GM18867 (cell line): Measurements from ENCODE around the gene TMTC4.
A peak's percentile ranks its signal among the peaks of the same experiment; 100 is the strongest.

Experiments used
- ATAC-seq: cut with Tn5 transposase; IDR thresholded peaks from one replicate; pipeline ENCODE4 v1.9.1; 2021; ENCODE audit warnings: mild to moderate bottlenecking, moderate library complexity; ENCODE audit not compliant: unreplicated experiment

The TMTC4 gene

DNA sequence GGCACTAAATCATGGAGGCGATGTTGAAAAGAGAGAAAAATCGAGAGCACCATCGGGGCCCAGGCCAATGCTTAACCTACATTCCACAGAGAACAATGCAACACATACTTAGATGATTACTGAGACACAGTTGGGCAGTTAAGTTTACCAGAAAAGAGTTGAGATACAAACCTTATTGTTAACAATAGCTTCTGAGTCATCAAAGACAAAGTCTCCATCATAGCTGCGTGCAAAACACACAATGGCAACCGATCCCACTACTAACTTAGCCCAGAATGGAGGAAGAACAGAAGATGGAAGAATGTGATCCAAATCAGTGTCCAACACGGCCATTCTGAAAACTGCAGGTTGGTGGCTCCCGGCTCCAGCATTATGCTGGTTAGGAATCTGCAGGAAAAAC is 6.2 kb downstream of the TMTC4 start:
- ATAC-seq, result no peak

DNA sequence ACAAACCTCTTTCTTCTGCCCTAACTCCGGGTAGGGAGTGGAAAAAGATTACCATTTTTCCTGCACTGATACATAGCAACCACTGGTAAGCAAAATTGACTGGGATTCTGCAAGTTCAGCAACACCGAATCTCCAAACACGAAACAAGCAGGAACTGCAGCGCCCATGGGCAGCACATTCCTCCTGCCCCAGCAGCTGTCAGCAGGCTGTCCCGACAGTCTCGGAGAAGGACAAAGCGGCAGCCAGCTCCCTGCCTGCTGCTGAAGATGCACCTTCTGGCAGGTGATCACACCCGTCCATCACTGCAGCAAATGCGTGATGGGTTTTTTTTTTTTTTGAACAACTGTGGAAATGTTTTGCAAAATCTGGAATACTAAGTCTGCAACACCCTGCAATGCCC is 6.7 kb downstream of the TMTC4 start:
- no peak for ATAC-seq

DNA sequence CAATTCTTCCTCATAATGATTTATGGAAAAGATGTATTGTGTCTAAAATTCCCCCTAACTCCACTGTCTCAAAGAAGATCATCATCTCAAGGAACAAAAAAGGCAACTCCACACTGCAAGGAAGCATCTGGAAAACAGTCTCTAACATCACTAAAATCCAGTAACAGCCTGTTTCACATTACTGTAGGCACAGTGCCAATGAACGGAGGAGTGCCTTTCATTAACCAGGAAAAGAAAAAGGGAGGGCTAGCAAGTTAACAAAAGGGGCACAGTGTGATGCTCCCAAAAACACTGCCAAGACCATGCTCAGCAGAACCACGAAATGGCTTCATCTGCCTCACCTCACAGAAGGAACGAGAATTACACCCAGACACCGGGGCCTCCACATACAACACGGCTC is 8.5 kb downstream of the TMTC4 start:
- ATAC-seq, result no peak

DNA sequence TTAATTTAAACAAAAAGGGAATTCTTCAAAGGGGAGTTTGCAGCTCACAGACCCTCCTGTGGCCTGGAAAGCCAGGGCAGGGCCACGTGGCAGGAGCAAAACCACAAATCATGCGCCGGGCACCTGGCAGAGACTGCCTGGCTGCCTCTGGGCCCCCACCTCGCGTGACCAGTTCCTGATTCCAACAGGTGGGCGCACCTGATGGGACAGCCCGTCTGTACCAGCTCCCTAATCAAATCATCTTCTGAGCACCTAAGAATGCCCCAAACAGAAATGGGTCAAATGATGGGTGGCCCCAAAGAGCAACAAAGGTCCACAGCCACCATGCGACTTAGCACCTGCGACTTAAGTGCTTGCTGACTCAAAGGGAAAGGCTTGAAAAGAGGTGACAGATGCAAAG is 9.2 kb downstream of the TMTC4 start:
- no peak for ATAC-seq

DNA sequence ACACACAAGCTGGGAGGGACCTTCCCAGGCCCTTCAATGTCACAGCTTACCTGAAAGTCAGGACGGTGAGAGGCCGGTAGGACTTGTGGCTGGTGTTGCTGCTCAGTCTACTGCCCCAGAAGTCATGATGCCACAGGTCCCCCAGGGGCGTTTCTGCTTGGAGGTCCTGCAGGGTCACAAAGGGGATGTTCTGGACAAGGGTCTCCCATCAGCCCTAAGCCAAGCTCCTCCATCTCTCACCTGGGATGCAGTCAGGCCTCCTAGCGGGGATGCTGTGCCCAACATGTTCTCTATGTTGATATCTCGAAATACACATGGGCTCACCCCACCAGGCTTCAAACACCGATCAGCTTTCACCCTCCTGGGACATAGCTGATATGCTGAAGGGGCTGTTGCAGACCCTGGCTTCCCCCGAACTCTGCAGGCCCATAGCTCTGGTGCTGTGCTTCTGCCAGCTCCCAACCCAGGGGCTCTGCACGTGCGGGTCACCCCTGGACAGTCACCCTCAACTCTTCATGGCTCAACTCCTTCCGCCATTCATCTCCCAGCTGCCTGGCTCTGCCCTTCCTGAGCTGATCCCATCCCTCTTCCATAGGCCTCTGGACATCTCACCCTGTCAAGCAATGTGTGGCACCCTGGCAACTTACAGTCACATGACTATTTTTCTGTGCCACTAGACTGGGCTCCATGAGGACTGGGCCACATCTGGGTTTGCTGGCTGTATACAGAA is 10.3 kb downstream of the TMTC4 start:
- ATAC-seq, result no peak

DNA sequence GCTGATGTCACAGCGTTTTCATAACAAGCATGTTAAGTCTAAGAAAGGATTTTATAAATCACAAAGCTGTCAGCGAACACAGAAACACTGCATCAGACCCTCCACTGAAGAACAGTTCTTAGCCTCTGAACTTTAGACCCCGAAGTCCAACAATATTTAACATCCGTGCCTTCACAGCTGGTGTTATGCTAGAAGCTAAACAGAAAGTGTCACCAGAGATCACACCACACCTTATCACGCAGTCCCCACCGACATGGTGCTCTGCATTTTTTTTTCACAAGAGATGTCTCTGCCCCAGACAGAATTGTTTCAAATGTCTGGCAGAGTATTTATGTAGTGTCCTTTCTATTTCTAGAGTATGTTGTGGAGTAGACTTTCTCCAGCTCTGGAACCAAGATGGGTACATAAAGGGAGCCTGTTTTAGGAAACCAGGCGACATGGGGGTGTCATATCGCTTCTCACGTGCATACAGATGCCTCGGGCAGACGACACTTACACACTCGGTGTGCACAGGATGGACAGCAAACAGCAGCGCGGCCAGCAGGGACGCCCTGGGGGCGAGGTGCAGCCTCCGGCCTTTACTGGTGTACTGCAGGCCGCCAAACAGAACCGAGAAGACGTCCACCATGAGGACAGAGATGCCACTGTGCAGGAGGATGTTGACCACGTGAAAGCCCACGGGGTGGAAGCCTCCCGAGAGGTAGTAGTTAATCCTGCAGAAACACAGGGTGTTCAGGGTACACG is 12.0 kb downstream of the TMTC4 start:
- no peak for ATAC-seq

DNA sequence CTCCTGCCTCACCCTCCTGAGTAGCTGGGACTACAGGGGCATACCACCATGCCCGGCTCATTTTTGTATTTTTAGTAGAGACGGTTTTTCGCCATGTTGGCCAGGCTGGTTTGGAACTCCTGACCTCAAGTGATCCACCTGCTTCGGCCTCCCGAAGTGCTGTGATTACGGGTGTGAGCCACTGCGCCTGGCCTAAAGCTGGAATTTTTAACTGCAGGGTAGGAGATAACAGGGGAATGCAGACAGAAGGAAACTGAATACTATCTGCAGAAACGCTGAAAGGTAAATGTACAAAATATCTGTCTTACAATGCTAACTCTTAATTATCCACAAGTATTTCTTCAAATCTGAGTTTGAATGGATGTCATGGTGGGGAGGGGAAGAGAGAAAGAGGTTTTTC is 13.8 kb downstream of the TMTC4 start:
- no peak for ATAC-seq

DNA sequence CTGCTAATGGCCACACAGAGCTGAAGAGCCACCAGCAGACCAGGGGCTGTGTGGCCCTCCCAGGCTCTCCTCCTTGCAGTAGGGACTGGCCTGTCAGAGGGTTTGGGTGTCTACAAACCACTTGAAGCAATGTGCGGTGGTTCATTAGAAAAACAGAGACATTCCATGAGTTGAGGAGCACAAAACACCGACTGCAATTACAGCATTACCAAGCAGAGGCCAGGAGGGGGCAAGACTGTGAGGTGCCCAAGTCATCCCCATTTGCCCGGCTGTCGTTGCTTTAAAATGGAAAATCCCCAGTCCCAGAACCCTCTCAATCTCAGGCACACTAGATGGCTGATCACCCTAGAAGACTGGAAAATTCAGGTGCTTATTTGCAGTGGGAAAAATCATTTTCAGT is 15.0 kb downstream of the TMTC4 start:
- no peak for ATAC-seq

DNA sequence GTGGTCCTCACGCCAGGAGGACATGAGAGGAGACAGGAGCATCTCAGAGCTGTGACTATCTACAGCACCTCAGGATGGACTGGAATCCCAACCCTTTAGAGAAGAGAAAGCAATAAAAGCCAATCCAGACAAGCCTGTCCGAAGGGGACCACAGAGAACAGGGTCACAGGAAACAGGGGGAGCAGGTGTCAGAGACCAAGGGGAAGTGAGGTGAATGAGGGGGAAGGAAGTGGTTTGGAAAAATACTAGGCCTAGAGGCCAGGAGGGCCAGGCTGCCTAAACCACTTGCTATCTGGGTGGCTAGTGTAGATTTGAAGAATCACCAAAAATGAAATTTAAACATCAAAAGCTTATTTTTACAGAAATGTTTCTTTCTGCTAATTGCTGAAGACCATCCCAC is 16.2 kb downstream of the TMTC4 start:
- peak; percentile 70 for ATAC-seq

DNA sequence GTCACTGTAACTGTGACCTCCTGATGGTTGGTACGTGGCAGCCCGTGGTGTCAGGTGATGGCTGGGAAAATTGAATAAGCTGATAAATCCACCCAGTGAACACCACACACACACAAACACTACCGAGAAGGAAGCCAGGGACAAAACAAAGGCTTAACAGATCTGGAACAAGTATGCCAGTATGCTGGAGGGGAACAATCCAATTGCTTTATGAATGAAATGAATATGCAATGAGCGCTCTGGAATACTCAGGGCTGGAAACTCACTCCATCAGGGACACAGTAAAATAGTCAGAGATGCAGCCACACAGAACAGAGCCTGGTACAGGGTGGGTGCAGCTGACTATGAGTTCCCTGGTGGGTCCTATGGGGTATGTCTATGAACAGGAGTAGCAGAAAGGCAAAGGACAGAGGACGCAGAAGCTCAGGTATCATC is 16.7 kb downstream of the TMTC4 start:
- ATAC-seq, result peak; percentile 22

DNA sequence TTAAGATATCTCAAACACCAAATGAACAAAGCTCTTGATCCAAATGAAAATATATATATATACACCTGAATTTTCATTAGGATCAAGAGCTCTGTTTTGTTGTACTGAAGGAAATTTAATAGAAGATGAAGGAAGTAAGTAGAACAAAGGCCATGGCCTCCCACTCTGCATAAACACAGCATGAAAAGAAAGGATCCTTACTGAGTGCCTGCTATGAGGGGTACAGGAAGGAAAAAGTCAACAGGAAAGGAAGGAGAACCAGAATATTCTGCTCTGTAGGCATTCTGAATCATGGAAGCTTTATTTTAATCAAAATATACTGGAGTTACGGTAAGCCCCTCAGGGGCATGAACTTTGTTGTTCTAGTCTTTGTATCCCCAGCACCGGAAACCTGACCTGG is 22.1 kb downstream of the TMTC4 start:
- no peak for ATAC-seq

DNA sequence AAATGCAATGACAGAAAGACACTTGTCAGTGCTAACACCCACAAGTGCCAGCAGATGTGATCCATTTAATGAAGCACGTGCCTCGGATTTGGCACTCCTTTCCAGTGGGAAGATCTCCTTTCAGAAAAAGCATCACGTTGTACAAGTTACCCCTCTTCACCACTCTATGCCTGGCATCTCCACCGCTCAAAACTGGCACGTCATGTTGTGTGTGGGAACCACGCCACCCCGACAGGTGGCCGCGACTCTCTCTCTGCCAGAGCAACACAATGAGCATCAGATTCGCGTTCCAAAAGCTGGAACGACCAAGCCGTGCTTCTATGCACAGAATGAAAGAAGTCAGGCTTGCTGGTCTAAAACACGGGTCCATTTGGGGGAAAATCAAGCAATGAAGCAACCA is 24.3 kb downstream of the TMTC4 start:
- no peak for ATAC-seq

DNA sequence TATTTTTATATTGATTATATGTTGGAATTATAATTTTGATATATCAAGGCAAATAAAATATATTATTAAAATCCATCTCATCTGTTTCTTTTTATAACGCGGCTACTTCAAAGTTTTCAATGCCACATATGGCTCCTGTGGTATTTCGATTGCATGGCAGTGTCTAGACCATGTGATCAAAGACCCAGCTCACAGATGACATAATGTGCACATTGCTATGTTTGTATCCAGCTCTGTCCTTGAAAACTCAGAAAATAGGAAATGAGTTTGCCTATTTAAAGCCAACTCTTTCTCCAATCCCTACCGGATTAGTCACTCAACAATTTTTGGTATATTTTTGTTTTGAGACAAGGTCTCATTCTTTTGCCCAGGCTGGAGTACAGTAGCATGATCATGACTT is 26.2 kb downstream of the TMTC4 start:
- no peak for ATAC-seq

DNA sequence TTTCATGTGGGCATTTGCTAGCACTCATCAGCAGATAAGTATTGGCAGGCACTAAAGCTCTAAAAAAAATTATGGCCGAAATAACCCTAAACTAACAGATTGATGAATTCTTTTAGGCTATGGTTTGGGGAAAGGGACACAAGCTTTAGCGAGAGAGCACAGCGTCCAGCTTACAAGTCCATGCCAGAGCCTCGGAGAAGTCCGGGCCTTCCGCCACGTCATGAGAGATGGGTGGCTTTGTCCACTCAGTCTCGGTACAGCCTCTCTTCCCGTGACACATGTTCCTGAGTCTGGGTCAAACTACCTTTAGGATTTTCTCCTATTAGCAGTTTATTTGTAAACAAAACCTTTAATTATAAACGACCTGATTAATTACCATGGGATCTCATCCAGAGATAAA is 27.7 kb downstream of the TMTC4 start:
- no peak for ATAC-seq

DNA sequence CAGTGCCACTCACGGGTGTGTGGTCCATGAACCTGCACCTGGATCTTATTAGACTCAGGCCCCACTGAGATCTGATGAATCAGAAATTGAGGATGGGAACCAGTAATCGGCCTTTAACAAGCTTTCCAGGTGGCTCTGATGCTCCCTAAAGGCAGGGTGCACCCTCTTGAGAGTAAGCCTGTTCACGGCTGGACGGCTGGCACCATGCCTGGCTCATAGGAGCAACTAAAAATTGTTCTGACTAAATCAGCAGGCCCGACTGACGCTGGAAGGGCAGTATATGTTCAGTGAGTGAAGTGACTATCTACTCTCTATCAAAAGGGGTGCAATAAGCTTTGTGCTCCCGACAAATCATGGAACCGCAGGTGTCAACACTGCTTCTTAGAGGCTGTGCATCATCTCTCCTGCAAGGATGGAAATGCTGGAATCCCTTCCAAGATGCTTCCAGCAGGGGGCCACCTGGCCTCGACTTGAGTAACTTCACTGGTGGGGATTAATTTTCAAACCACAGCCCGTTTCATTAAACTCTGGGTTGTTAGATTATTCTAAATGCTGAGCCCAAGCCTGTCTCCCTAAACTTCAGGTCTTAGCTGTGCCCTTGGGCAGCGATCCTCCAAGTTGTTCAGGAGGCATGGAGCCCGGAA is 28.4 kb downstream of the TMTC4 start:
- no peak for ATAC-seq

DNA sequence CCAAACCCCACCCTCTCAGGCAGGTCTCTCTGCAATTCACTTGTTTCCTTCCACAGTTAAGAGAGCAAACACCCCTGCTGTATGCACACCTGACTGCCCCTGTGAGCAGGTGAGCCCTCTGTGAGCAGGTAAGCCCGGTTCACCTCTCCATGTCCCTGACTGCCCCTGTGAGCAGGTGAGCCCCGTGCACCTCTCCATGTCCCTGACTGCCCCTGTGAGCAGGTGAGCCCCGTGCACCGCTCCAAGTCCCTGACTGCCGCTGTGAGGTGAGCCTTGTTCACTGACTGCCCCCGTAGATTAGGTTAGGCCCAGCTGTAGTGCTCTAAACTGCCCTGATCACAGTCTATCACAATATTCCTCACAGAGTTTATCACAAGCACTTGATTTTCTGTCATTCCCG is 29.2 kb downstream of the TMTC4 start:
- no peak for ATAC-seq

DNA sequence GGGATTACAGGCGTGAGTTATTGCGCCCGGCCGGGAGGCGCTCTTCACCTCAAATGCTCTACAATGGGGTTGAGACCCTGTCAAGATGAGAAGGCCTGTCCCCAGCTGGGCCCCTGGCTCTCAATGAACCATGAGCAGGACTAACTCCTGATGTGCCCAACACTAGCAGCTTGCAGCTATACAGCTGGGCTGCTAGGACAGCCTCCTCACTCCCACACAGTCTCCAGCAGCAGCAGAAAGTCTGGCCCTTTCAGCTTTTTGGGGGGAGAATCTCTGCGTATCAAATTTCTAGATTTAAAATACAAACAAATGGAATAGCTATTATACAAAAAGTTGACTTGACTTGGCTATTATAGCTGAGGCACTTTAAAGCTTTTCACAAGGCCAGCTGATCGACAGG is 30.2 kb downstream of the TMTC4 start:
- ATAC-seq, result no peak

DNA sequence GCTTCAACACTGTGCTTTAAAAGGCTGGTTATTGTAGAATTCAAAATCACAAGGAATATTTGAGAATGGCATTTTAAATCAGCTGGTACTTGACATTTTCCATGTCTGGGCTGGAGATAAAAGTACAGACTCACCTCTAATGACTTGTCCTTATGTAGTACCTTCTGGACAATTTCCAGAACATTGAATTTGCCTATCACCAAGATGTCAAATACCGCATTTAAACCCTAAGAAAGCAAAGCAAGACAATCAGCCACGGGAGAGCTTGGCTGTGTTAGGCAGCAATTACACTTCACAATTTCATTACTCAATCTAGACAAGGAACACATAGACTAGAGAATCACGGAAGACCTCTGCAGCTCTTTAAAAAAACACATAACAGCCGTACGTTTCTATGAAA is 36.8 kb downstream of the TMTC4 start:
- ATAC-seq, result no peak

DNA sequence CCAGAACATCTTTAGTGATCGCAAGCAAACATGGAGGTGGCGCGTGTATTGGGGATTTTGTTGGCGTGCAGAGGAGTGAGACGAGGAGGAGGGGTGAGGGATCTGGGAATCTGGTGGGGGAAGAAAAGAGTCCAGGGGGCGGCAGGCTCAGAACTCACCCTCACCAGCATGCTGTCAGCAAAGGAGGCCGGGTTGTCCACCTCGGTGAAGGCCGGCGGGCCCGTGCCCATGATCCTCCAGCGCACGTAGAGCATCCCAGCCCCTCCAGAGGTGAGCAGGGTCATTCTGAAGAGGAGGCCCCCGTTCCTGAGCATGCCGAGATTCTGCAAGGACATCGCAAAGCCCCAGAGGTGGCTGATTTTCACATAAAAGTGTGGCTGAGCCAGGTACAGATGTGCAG is 37.2 kb downstream of the TMTC4 start:
- ATAC-seq, result no peak

DNA sequence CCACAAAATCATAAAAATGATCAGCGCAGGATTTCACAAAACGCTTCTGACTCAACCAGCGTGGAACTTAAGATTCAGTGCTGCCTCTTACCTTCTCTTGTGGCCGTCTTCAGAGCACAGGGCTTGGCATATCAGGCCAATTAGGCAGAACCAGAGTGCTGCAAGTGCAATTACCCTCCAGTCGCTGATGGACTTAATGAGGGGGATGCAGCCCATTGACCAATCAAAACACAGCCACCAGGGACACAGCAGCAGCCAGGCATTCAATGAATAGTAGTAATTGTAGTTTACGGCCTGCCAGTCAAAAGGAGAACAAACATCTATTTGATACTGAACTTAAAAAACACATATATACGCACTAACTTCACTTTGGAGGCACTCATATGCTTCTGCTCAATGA is 38.2 kb downstream of the TMTC4 start:
- no peak for ATAC-seq

DNA sequence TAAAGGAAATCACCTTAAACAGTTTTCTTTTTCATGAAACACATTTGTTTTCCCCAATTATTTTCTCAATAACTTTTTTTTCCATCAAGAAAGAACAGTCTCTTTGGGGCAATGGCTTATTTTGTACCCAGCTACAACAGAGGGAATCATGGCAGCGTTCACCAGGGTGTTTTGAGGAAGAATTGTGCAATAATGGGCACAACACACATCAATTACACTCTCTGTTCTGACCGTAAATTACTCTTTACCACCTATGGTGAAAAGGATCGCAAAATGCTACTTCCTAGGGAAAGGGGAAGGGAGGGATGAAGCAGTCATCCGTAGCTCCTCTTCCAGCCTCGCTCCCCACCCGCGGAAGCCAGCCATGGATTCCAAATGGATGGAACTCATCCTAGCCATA is 38.6 kb downstream of the TMTC4 start:
- no peak for ATAC-seq

DNA sequence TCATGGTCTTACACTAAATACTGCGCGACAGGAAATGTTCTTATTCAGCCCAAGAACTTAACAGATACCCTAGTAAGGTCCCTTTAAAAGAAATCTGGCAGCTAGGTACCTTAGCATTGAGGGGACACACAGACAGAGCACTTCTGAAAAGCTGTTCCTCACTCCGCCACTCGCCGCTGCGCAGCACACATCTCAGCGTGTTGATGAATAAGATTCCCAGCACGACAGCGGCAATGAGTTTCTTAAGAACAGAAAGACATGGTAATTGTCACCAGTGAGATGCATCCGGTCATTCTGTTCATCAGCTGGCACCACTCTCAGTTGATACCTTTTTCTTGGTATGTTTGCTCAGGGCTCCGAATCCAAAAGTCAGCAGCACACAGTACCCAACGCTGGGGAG is 39.9 kb downstream of the TMTC4 start:
- ATAC-seq, result no peak
